NCI-H1417 treated with DMSO at 0.1 percent for 48 hours (cell line): Measurements from ENCODE around the gene CCNA2.
A peak's percentile ranks its signal among the peaks of the same experiment; 100 is the strongest.

Experiments
- DNase-seq: peaks from one replicate; lab custom pipeline; 2025; lab: John Stamatoyannopoulos, UW

CCNA2 gene

GRCh38 chr4:121801715-121802075 lies 22.0 kb downstream of the CCNA2 start:
- DNase-seq, result no peak

GRCh38 chr4:121800961-121801714 lies 22.5 kb downstream of the CCNA2 start, which contains the start of gene EXOSC9:
EXOSC9 (plus strand) TSS chr4:121801323; CDS start chr4:121801425, 102 bp downstream.
- peak; percentile 63 for DNase-seq

GRCh38 chr4:121800638-121800960 lies 23.1 kb downstream of the CCNA2 start:
- peak; percentile 50 for DNase-seq

- DNase-seq, result no peak
These were observed 23.7 kb downstream of the CCNA2 start for GRCh38 chr4:121799867-121800501.

GRCh38 chr4:121799208-121799823 lies 24.4 kb downstream of the CCNA2 start:
- no peak for DNase-seq

GRCh38 chr4:121796283-121796682 lies 27.4 kb downstream of the CCNA2 start:
- DNase-seq, result no peak

GRCh38 chr4:121794505-121795188 lies 29.0 kb downstream of the CCNA2 start:
- DNase-seq, result no peak

GRCh38 chr4:121792966-121793365 lies 30.7 kb downstream of the CCNA2 start:
- no peak for DNase-seq

GRCh38 chr4:121791481-121791880 lies 32.2 kb downstream of the CCNA2 start:
- DNase-seq, result no peak

- no peak for DNase-seq
These were observed 32.7 kb downstream of the CCNA2 start for GRCh38 chr4:121790976-121791375.

GRCh38 chr4:121789960-121790829 lies 33.5 kb downstream of the CCNA2 start:
- DNase-seq, result no peak

GRCh38 chr4:121789455-121789854 lies 34.2 kb downstream of the CCNA2 start:
- no peak for DNase-seq

GRCh38 chr4:121788896-121789295 lies 34.8 kb downstream of the CCNA2 start:
- DNase-seq, result no peak

- DNase-seq, result no peak
These were observed 37.5 kb downstream of the CCNA2 start for GRCh38 chr4:121786221-121786620.

- DNase-seq, result no peak
These were observed 38.2 kb downstream of the CCNA2 start for GRCh38 chr4:121785479-121785878.

- no peak for DNase-seq
These were observed 38.7 kb downstream of the CCNA2 start for GRCh38 chr4:121784975-121785374.

- no peak for DNase-seq
These were observed 39.3 kb downstream of the CCNA2 start for GRCh38 chr4:121784401-121784800.

- no peak for DNase-seq
These were observed 40.5 kb downstream of the CCNA2 start for GRCh38 chr4:121783210-121783609.

- DNase-seq, result no peak
These were observed 44.6 kb downstream of the CCNA2 start for GRCh38 chr4:121778991-121779628.

- no peak for DNase-seq
These were observed 46.1 kb downstream of the CCNA2 start for GRCh38 chr4:121777625-121778024.
